GM12891 (cell line): ENCODE results near the gene CMKLR1.

Source experiments
- POLR2A ChIP-seq: IDR thresholded peaks from 2 replicates; pipeline ENCODE4 v1.6.1; 2011; ENCODE audit warnings: low read depth, low read length, control low read depth
- POLR2AphosphoS5 ChIP-seq: IDR thresholded peaks from 2 replicates; pipeline ENCODE4 v1.6.1; 2011; ENCODE audit warnings: low read depth, low read length, control low read depth
- SPI1 ChIP-seq: IDR thresholded peaks from 2 replicates; pipeline ENCODE4 v1.6.1; 2011; ENCODE audit warnings: low read depth, low read length, control low read depth
- TAF1 ChIP-seq: IDR thresholded peaks from 2 replicates; pipeline ENCODE4 v1.6.1; 2011; ENCODE audit warnings: low read depth, low read length, control low read depth

GRCh38 chr12:108309674-108310312 lies 29.3 kb downstream of the CMKLR1 start:
- no peak for TF ChIP-seq POLR2A
- no peak for TF ChIP-seq POLR2AphosphoS5
- no peak for TF ChIP-seq TAF1
- 0 out of 2 replicates have a peak, but pooled peaks have one; percentile 2 for TF ChIP-seq SPI1
